Measurements from ENCODE around the gene MDN1.

- no peak for TF ChIP-seq POLR2A (IDR thresholded peaks at IDR 0.05; ENCODE audit: low read depth, low read length)
- no peak for TF ChIP-seq POLR2AphosphoS5 (IDR thresholded peaks at IDR 0.05; ENCODE audit: low read depth, low read length)
Measured at GRCh38 chr6:89708316-89708715, 111.3 kb downstream of the MDN1 start.
